Measurements from ENCODE around the gene C14orf93. TPM values are rescaled to one million over a fixed set of nuclear protein-coding genes. Genes with fewer than 3 reads are reported as not detected.

C14orf93 gene
- total RNA-seq, 4 donors from 2014 or later = 17.1 to 41.2 (median 23.9) TPM

GRCh38 chr14:22939684-22940083 is 70.3 kb downstream of the C14orf93 start:
- Histone ChIP-seq H3K9me3 (no peaks in the 10 kb centered on the region), H3K27ac (no peak overlapping the region), H3K4me1 (no peaks in the 10 kb centered on the region), H3K36me3 (no peaks in the 10 kb centered on the region), H3K4me3 (no peak overlapping the region), H3K27me3 (no peaks in the 10 kb centered on the region)
- TF ChIP-seq CTCF (IDR thresholded peaks at IDR 0.05) = no peak
- TF ChIP-seq EP300 (IDR thresholded peaks at IDR 0.05; ENCODE audit: low read depth) = no peak
- no peak for TF ChIP-seq POLR2A (IDR thresholded peaks at IDR 0.05)
- no peak for TF ChIP-seq POLR2AphosphoS5 (IDR thresholded peaks at IDR 0.05)
- in situ Hi-C loops (cut with MboI; ENCODE audit: low pct_ligation_motif_present in 1 of 4, low pct_unique_long_range_greater_than_20kb in 1 of 4, low sequenced_read_pairs in 3 of 4) = no loop called here
- intact Hi-C loops (cut with DNase I; ENCODE audit: low total_unique reads) = no loop called here
- no peak for DNase-seq
- WGBS, 2 donors (ENCODE audit: low coverage in 1 of 2) = 92 to 96% methylated on average over 4 of the region's 4 CpGs

Other genes starting within 250 kb of the C14orf93 start
- 100 to 1,000 TPM in 3 of 4 donors, 10 to 100 TPM in 1; 65.9 to 132 (median 106) TPM for gene OXA1L, start 243.5 kb downstream of the C14orf93 start, total RNA-seq
- 10 to 100 TPM in 3 of 4 donors, under 1 TPM in 1; 1.00 to 67.0 (median 33.6) TPM for gene SLC7A7, start 194.7 kb downstream of the C14orf93 start, total RNA-seq
- gene MRPL52, start 180.3 kb downstream of the C14orf93 start, total RNA-seq = 10 to 100 TPM in 2 of 4 donors, 1 to 10 TPM in 1, not detected in 1; 7.5 to 44.3 (median 23.8) TPM
- 10 to 100 TPM; 59.5 to 91.6 (median 73.1) TPM for gene MMP14, start 173.6 kb downstream of the C14orf93 start, total RNA-seq
- gene LRP10, start 138.4 kb downstream of the C14orf93 start, total RNA-seq = 100 to 1,000 TPM in 3 of 4 donors, 10 to 100 TPM in 1; 88.8 to 232 (median 180) TPM
- 1 to 10 TPM in 2 of 4 donors, under 1 TPM in 1, not detected in 1; 0.27 to 5.2 (median 2.1) TPM for gene REM2, start 126.9 kb downstream of the C14orf93 start, total RNA-seq
- 100 to 1,000 TPM in 3 of 4 donors, 10 to 100 TPM in 1; 96.4 to 186 (median 114) TPM for gene RBM23, start 91.0 kb downstream of the C14orf93 start, total RNA-seq
- 10 to 100 TPM; 32.2 to 92.3 (median 43.4) TPM for gene PRMT5, start 80.8 kb downstream of the C14orf93 start, total RNA-seq
- gene HAUS4, start 53.1 kb downstream of the C14orf93 start, total RNA-seq = 10 to 100 TPM; 66.2 to 98.9 (median 85.1) TPM
- 1 to 10 TPM in 3 of 4 donors, not detected in 1; 1.8 to 5.2 (median 3.7) TPM for gene AJUBA, start 27.6 kb downstream of the C14orf93 start, total RNA-seq
- gene PSMB5, start 24.8 kb upstream of the C14orf93 start, total RNA-seq = 10 to 100 TPM in 3 of 4 donors, 1 to 10 TPM in 1; 8.6 to 85.1 (median 42.5) TPM
- gene PSMB11, start 32.1 kb upstream of the C14orf93 start, total RNA-seq = not detected
- 1 to 10 TPM; 1.2 to 6.0 (median 4.2) TPM for gene CDH24, start 47.4 kb upstream of the C14orf93 start, total RNA-seq
- gene ACIN1, start 85.0 kb upstream of the C14orf93 start, total RNA-seq = 100 to 1,000 TPM; 137 to 303 (median 222) TPM
- gene C14orf119, start 85.4 kb upstream of the C14orf93 start, total RNA-seq = 10 to 100 TPM in 3 of 4 donors, 1 to 10 TPM in 1; 3.6 to 33.7 (median 32.0) TPM
- gene CIROP, start 94.8 kb upstream of the C14orf93 start, total RNA-seq = not detected
- not detected for gene CEBPE, start 109.1 kb upstream of the C14orf93 start, total RNA-seq
- 10 to 100 TPM in 3 of 4 donors, 1 to 10 TPM in 1; 5.2 to 29.1 (median 14.2) TPM for gene SLC7A8, start 173.5 kb upstream of the C14orf93 start, total RNA-seq
- not detected for gene RNF212B, start 227.8 kb upstream of the C14orf93 start, total RNA-seq

All from transverse colon (tissue), 4 donors.